Glomerular endothelial cell (primary cell): ENCODE results near the gene DNM1L. TPM values are rescaled to one million over a fixed set of nuclear protein-coding genes. Genes with fewer than 3 reads are reported as not detected.

Experiments used
- DNase-seq: peaks from one replicate; pipeline ENCODE4 v3.0.0-alpha.2; 2011; ENCODE audit warnings: low read depth, low spot score; ENCODE audit errors: extremely low read depth
- total RNA-seq: library from RNA; depleted of rRNA; stranded (reverse); fragments of >200 nt; gene quantifications from 2 replicates; pipeline ENCODE4 v1.2.3, GENCODE V29; 2015

DNM1L gene
- total RNA-seq, result 57.8 and 58.7 TPM in 2 replicates

DNA sequence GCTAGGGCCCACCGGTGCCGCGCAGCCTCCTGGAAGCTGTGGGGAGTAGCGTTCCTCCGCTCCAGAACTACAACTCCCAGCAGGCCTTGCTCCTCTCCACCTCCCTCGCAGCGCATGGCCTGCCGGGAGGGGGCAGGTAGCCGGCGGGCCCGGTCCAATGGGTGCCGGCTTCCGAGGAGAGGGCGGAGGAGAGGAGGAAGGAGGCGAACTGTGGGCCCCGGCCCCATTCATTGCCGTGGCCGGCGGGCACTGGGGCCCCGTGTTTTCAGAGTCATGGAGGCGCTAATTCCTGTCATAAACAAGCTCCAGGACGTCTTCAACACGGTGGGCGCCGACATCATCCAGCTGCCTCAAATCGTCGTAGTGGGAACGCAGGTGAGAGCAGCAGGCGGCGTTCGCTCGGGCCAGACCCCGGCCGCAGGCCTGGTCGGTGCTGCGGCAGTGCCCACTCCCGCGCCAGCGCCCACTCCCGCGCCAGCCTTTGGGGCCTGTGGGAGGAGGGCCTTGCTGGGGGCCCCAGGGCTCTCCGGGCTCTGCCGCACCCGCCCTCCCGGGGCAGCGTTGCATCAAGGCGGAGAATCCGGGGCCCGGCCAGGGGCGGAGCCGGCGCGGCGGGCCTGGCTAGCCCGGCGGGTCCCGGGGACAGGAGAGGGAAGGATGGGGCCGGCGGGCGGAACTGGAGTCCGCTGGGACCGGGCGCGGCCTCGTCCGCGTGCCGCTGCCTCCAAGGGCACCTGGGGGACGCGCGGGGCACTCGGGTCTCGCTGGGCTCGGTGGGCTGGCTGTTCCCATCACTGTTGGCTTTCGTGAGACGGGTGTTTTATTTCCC is at the start of gene DNM1L:
TSS of gene DNM1L (plus strand) at position 211 of the 829 bp plus-strand sequence. CDS start at position 274, 63 bp downstream.
- DNase-seq, result peak; percentile 41

DNA sequence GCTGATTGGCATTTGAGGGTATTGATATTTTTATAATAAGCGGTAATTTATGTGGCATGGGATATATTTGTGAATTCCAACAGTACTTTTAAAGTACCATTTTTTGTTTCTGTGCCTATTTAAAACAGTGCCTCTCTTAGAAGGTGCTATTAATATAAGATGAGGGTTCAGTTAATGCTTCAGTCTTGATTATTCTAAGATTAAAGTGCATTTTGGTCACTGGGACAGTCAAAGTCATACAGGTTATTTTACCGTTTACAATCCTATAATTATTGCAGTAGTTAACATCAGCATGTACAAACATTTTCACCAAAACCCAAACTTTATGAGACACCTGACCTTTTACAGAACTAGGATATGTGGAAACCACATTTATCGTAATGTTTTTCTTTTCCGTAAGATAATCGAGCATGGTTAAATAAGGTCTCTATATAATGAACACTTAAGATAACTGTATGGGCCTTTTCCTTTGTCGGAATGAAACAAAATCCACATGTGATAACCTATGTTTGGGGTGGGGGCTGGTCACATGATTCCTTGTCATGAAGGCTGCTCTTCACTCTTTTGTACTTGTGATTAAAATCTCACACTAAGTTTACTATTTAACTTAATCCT is 37.7 kb upstream of the DNM1L start:
- no peak for DNase-seq

DNA sequence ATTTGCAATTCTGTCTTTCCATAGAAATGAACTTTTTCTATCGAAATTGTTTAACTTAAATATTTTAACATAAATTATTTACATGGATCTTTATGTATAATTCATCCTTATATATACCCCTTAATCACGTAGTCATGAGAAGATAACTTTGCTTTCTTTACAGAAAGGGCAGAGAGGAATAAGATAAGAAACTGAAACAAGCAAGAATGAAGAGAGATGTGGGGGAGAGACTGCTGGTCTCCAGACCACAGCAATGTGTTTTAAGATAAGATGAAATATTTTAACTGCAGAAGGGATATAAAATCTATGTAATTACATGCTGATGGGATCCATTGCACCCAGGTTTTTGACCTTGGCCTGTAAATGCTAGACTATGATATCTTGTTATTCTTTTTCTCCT is 34.7 kb upstream of the DNM1L start:
- no peak for DNase-seq

DNA sequence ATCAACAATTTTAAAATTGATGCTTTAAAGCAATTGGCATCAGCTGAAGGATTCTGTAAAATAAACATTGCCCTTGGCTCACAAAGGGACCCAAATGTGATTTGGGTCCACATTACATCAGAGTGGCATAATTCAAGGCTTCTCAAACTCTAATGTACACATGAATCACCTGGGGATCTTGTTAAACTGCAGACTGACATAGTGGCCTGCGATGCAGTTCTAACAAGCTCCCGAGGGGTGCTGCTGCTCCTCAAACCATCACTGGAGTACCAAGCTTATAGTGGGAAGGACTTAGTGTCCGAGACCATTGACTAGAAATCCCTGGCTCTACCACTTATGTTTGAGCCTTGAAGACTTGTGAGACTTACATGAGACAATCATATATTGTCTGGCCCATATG is 31.8 kb upstream of the DNM1L start:
- DNase-seq, result no peak

DNA sequence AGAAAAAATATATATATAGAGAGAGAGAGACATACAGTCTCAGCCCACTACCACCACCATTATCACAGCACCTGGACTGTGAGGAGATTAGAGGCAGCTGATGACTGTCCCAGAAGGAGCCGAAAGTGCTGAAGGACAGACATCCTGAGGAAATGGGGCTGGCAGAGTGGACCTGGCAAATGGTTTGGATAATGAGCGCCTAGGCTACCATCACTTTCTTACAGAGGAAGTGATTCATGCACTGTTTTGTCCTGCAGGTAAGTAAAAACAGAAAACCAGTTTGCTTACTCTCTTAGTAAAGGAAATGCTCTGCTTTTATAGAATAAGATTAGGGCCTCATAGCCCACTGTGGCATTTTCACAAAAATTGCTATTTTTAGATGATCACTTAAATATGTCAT is 28.6 kb upstream of the DNM1L start:
- DNase-seq, result no peak

DNA sequence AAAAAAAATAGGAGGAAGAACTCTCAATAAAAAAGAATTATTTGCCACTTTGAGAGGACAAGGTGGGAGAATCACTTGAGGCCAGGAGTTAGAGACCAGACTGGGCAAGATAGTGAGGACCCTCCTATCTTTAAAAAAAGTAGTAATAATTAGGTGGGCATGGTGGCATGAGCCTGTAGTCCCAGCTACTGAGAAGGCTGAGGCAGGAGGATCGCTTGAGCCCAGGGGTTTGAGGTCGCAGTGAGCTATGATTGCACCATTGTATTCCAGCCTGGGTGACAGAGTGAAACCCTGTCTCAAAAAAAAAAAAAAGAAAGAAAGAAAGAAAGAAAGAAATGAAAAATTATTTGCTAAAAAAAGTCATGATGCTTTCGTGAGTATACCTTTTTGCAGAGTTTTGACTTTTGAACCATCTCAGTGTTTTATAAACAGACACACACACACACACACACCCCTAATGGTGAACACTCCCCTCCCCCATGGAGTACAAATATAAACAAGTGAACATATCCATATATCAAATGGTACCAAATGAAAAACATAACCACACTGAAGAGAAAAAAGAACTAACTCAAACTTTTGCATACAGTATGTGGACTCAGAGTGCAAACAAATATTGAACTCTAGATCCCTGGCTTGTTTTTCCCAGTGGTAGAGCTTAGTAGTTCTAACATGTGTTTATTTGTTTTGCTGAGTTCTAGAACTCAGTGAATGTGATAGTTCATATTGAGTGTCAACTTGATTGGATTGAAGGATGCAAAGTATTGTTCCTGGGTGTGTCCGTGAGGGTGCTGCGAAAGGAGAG is 27.7 kb upstream of the DNM1L start:
- DNase-seq, result no peak

DNA sequence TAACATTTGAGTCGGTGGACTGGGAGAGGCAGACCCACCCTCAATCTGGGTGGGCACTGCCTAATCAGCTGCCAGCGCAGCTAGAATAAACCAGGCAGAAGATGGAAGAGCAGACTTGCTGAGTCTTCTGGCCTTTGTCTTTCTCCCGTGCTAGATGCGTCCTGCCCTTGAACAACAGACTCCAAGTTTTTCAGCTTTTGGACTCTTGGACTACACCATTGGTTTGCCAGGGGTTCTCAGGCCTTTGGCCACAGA is 27.2 kb upstream of the DNM1L start:
- no peak for DNase-seq

DNA sequence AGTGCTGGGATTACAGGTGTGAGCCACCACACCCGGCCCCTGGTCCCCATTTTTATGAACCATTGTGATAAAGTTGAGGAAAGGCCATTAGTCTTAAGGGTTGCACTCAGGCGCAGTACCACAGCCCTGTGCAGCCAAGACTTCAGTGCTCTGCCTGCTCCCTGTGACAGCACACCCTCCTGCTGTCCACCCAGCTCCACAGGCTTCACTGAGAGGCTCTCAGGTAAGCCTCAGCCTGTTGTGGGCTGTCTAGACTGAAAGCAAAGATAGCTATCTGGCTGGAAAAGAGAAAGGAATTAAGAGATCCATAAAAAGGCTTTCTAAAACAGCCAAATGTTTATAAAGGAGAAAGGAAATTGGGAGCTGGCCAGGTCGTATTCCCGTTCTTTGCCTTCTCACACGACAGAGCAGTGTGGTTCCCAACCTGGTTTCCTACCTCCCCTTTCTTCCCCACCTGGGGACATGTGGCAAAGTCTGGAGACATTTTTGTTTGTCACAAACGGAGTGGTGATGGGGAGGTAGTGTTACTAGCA is 19.1 kb upstream of the DNM1L start:
- no peak for DNase-seq

DNA sequence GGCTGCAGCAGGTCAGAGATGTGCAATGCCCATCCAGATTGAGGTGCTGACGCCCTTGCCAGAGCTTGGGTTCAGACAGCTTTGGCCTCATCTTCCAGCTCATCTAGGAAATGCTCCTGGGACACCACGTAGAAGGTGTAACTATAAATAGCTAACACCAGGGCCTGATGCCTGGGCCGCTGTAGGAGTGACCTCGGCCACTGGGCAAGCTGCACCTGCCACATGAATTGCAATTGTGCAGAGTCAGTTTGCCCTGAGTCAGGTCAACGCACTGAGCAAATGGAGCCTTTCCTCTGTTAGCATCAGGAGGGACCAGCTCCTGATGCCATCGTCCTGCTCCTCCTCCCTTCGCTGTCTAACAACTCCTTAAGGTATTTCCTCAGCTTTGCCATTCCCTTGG is 17.4 kb upstream of the DNM1L start:
- no peak for DNase-seq

DNA sequence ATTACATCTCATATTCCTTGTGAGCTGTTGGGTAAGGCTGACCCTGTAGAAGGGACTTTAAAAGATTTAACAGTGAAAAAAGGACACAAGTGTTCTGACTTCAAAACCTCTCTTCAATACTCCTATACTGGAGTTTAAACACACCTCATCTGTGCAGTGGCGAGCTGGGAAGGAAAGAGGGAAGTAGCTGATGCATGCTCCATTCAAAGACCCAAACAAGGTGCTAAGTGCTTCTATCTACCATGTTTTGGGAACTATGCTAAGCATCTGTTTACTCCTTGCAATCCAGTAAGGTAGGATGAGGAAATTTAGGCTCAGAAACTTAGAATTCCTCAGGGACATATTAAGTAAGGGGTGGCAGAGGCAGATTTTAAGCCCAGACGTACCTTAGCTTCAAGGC is 16.4 kb upstream of the DNM1L start:
- DNase-seq, result no peak

DNA sequence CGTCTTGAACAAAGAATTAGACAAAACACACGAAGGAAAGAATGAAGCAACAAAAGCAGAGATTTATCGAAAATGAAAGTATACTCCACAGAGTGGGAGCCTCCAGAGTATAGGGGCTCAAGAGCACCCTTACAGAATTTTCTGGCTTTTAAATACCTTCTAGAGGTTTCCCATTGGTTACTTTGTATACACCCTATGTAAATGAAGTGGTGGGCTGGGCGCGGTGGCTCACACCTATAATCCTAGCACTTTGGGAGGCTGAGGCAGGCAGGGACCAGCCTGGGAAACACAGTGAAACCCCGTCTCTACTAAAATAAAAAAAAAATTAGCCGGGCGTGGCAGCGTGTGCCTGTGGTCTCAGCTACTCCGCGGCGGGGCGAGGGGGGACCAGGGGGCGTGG is 13.1 kb upstream of the DNM1L start:
- DNase-seq, result no peak

DNA sequence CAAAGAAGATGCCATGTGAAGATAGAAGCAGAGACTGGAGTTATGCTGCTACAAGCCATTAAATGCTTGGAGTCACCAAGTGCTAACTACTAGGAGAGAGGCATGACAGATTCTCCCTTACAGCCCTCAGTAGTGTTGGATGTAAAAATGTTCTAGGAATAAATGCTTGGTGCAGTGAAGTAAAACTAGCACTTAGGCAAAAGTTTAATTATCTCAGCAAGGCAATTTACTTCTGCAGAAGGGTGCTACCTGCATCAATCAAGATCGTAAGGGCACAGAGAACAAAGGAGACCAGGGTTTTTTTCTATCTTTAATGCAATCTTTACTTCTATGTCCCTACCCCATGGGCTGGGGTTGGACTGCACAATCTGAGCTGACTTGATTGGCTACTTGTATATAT is 9.5 kb upstream of the DNM1L start:
- no peak for DNase-seq

DNA sequence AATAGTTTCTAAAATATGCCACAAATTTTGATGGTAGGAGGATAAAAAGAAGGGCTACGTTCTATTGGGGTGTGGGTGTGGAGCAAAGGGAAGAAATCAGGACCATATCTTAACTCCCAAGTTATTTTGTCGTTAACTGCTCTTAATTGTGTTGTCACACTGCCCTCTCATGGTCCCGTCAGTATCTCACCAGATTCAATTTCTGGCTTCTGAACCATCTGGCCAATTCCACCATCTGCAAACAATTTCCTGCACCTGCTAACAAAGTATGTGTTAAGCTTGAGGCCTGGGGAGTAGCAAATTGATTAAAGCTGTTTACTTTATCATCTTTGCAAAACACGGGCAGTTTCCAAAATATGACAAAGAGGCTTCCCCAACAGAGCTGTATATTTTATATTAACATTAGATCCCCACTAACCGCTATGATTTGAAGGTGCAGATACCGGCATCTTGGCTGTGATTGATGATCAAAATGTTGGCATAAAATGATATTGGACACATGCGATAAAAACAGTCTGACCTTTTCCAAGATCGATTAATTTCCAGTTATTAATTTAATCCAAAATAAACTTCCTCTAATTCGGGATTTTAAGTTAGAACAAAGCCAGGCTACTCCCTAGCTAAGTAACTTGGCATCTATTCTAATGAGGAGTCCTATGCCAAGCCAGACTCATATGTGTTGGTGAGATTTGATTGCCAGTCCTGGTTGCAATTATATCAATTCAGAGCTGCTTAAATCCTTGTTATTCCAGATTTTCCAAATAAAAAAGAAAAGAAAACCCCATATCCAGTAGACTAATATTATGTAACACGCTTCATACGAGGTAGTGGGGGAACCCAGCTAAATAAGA is 6.9 kb upstream of the DNM1L start:
- DNase-seq, result peak; percentile 73

DNA sequence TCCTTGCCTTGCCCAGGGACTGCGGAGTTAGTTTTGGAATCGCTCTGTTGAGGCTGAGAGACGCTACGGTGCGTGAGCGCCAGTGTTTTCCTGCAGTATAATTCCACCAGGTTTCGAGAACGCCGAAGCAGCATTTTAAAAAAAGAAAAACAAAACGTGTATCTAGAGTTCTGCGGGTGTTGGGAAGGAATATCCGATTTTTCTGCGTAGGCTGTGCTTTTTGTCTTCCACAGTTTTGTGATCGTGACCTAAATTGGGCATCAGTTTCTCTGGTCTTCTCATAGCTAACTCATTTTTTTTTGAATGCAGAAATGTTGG is 778 bp downstream of the DNM1L start:
- DNase-seq, result no peak

DNA sequence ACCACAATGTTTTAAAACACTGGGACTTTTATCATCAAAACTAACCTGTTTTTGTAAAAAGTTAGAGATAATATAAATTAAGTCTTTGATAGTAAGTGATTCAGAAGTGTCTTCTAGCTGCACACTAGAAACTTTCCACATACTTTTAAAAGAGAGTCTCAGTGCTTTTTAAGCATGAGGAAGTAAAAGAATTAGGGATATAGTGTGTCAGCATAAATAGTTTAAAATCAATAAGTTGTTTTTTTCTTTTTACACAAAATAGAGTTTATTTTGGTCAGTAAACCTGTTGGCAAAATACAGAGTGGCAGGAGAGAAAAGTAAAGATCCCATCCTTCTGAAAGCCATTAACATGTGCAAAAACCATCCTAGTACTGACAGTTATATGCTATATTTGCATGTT is 1.7 kb downstream of the DNM1L start:
- no peak for DNase-seq

DNA sequence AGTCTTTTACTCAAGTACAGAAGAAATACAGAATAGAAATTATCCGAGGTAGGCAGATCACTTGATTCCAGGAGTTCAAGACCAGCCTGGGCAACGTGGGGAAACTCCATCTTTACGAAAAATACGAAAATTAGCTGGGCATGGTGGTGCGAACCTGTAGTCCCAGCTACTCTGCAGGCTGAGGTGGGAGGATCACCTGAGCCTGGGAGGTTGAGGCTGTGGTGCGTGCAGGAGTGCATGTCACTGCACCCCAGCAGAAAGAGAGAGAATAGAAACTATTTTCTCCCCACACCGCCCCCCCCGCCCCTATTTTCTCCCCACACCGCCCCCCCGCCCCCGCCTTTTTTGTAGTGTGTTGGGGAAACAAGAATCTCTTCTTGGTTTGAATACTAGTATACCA is 2.2 kb downstream of the DNM1L start:
- DNase-seq, result no peak

DNA sequence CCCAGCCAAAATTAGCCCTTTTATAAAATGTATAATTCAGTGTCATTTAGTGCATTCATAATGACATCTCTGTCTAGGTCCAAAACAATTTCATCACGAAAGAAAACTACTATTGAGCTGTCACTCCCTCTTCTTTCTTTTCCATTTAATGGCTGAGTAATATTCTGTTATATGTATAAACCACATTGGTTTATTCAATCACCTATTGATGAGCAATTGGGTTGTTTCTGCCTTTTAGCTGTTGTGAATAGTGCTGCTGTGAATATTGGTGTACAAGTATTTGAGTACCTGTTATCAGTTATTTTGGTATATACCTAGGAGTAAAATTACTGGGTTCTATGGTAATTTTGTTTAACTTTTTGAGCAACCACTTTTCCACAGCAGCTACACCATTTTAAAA is 7.2 kb downstream of the DNM1L start:
- no peak for DNase-seq

DNA sequence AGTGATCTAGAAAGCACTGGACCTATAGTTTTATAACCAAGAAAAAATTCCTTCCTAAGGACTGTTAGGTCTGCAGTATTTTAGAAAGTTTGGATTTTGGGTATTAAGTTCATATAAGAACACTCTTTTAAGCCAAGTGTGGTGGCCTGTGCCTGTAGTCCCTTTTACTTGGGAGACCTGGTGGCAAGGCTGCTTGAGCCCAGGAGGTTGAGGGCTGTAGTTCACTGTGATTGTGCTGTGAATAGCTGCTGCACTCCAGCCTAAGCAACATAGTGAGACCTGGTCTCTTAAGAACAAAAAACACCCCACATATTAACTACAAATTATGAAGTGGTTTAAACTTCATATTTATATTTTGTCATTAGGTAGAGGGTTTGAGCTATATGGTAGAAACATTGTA is 9.7 kb downstream of the DNM1L start:
- no peak for DNase-seq

DNA sequence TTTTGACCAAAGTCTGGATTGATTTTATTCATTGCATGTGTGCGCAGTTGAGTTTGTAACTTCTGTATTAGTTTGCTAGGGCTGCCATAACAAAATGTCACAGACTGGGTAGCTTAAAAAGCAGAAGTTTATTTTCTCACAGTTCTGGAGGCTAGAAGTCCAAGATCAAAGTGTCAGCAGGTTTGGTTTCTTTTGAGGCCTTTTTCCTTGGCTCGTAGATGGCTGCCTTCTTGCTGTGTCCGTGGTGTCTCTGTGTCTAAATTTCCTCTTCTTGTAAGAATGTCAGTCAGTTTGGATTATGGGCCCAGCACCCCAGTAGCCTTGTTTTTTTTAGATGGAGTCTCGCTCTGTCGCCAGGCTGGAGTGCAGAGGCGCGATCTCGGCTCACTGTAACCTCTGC is 11.8 kb downstream of the DNM1L start:
- no peak for DNase-seq

DNA sequence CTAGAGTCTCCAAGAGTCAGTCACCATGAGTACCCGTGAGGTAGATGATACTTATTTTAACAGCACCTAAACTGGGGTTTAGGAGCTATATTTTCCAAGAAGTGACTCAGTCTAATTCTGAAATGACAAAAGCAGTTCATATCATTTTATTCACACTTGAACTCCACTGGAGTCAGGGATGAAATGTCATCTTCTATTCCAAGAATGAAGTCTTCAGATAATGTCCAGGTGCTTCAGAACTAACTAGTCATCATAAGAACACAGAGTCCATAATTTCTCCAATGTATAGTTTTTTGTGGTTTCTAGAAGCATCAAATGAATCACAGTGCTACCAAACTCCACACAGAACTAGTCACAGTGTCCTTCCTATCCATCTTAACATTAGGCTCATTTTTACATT is 13.3 kb downstream of the DNM1L start:
- DNase-seq, result no peak

DNA sequence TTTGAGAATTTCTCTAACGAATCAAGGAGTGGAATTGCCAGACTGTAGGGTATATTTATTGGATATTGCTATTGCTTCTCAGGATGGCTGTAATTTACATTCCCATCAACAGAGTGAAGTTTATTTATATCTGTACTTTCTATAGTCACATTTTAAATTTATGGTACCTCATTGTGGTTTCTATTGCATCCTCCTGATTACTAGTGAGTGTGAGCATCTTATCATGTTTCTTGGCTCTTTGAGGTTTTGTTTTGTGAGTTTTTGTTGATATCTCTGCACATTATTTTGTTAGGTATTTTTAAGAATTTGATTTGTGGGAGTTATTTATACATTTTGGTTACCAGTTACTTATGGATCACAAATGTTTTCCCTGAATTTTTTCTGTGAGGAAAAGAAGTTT is 13.9 kb downstream of the DNM1L start:
- DNase-seq, result no peak
